IMR-90 (cell line): ENCODE data around the gene RTEL1. TPM values are rescaled to one million over a fixed set of nuclear protein-coding genes. Genes with fewer than 3 reads are reported as not detected.
A peak's percentile ranks its signal among the peaks of the same experiment; 100 is the strongest.

ENCODE experiments used
- ATAC-seq: fragments of 200-7000 bp; cut with Tn5 transposase; 2 replicates; pipeline ENCODE4 v1.9.1; 2020; ENCODE audit warnings: low read depth, mild to moderate bottlenecking, moderate library complexity
- BruUV-seq: library from RNA; stranded (reverse); fragments of 400-500 nt; replicated peaks from 2 replicates; lab custom pipeline; 2021; lab: Mats Ljungman, UMichigan
- CTCF ChIA-PET: fragments of 300-600 bp; formaldehyde crosslinking; extraction: SDS; loops from one replicate; lab custom pipeline; 2021; ENCODE audit warnings: antibody characterized with exemption; lab: Yijun Ruan, JAX
- POLR2A ChIA-PET: fragments of 300-600 bp; sonication (Branson Sonifier 250); formaldehyde crosslinking; loops from one replicate; lab custom pipeline; 2022; ENCODE audit warnings: antibody characterized with exemption; ENCODE audit not compliant: unreplicated experiment; lab: Charles Lee
- DNase-seq: peaks from one replicate; pipeline ENCODE4 v3.0.0; 2013
- H2AFZ ChIP-seq: replicated peaks from 2 replicates; pipeline ENCODE3; 2013; ENCODE audit warnings: low read length, mild to moderate bottlenecking; ENCODE audit not compliant: poor library complexity
- H2AK5ac ChIP-seq: 2 replicates; pipeline ENCODE4 v1.6.1; 2013; ENCODE audit warnings: low read depth, low read length, inconsistent platforms
- H2AK9ac ChIP-seq: replicated peaks from 2 replicates; pipeline ENCODE3; 2013; ENCODE audit warnings: mild to moderate bottlenecking, low read depth, low read length, moderate library complexity; ENCODE audit not compliant: poor library complexity
- H2BK120ac ChIP-seq: 2 replicates; pipeline ENCODE4 v1.6.1; 2013; ENCODE audit warnings: low read depth, low read length, inconsistent platforms
- H2BK15ac ChIP-seq: 3 replicates; pipeline ENCODE4 v1.6.1; 2013; ENCODE audit warnings: low read depth, low read length, inconsistent platforms
- H2BK20ac ChIP-seq: 2 replicates; pipeline ENCODE4 v1.6.1; 2013; ENCODE audit warnings: low read depth, mild to moderate bottlenecking, inconsistent platforms, low read length, moderate library complexity
- H2BK5ac ChIP-seq: 2 replicates; pipeline ENCODE4 v1.6.1; 2013; ENCODE audit warnings: mild to moderate bottlenecking, low read depth, low read length, inconsistent platforms; ENCODE audit not compliant: poor library complexity, severe bottlenecking
- H3K14ac ChIP-seq: replicated peaks from 2 replicates; pipeline ENCODE4 v1.6.1; 2013; ENCODE audit warnings: low read depth, low read length, inconsistent platforms
- H3K18ac ChIP-seq: 2 replicates; pipeline ENCODE4 v1.6.1; 2013; ENCODE audit warnings: low read depth, low read length, control low read depth
- H3K23ac ChIP-seq: 2 replicates; pipeline ENCODE4 v1.6.1; 2013; ENCODE audit warnings: low read depth, low read length, inconsistent platforms
- H3K27ac ChIP-seq: 2 replicates; pipeline ENCODE4 v1.5.1; 2013; ENCODE audit warnings: mild to moderate bottlenecking, control low read depth, low read length; ENCODE audit not compliant: insufficient read depth
- H3K27me3 ChIP-seq: 2 replicates; pipeline ENCODE4 v1.6.1; 2013; ENCODE audit warnings: low read length; ENCODE audit not compliant: control insufficient read depth, insufficient read depth
- H3K36me3 ChIP-seq: 2 replicates; pipeline ENCODE4 v1.6.1; 2013; ENCODE audit warnings: low read length, mixed read lengths; ENCODE audit not compliant: control insufficient read depth, insufficient read depth
- H3K4ac ChIP-seq: 2 replicates; pipeline ENCODE4 v1.6.1; 2013; ENCODE audit warnings: low read depth, low read length, inconsistent platforms
- H3K4me1 ChIP-seq: 2 replicates; pipeline ENCODE4 v1.6.1; 2013; ENCODE audit warnings: low read length, mixed read lengths; ENCODE audit not compliant: control insufficient read depth, insufficient read depth
- H3K4me2 ChIP-seq: 2 replicates; pipeline ENCODE4 v1.6.1; 2013; ENCODE audit warnings: low read depth, mild to moderate bottlenecking, control low read depth, low read length, moderate library complexity
- H3K4me3 ChIP-seq: 2 replicates; pipeline ENCODE4 v1.5.1; 2013; ENCODE audit warnings: low read depth, mild to moderate bottlenecking, control low read depth, low read length, moderate library complexity; ENCODE audit not compliant: insufficient read depth
- H3K56ac ChIP-seq: 2 replicates; pipeline ENCODE4 v1.6.1; 2013; ENCODE audit warnings: low read length, inconsistent platforms; ENCODE audit not compliant: insufficient read depth; ENCODE audit errors: extremely low read depth
- H3K79me1 ChIP-seq, 2 experiments: 2 replicates each; pipeline ENCODE4 v1.6.1; 2013; ENCODE audit warnings: low read length in 2 of 2, inconsistent platforms in 1 of 2, low read depth in 1 of 2
- H3K9ac ChIP-seq: 2 replicates; pipeline ENCODE4 v1.6.1; 2013; ENCODE audit warnings: low read depth, low read length, control low read depth
- H3K9me1 ChIP-seq: 2 replicates; pipeline ENCODE4 v1.6.1; 2013; ENCODE audit warnings: low read length, inconsistent platforms; ENCODE audit not compliant: insufficient read depth
- H3K9me3 ChIP-seq: 2 replicates; pipeline ENCODE4 v1.6.1; 2013; ENCODE audit warnings: low read length; ENCODE audit not compliant: control insufficient read depth, insufficient read depth
- H4K20me1 ChIP-seq: 2 replicates; pipeline ENCODE4 v1.6.1; 2013; ENCODE audit warnings: low read length, inconsistent platforms; ENCODE audit not compliant: insufficient read depth
- H4K5ac ChIP-seq: 2 replicates; pipeline ENCODE4 v1.6.1; 2013; ENCODE audit warnings: mild to moderate bottlenecking, low read depth, low read length, control low read depth
- H4K8ac ChIP-seq, 2 experiments: 2 replicates each; pipeline ENCODE4 v1.6.1; 2013; ENCODE audit warnings: low read depth in 2 of 2, low read length in 2 of 2, control low read depth in 1 of 2, inconsistent platforms in 1 of 2
- H4K91ac ChIP-seq: 2 replicates; pipeline ENCODE4 v1.6.1; 2013; ENCODE audit warnings: low read depth, low read length, inconsistent platforms; ENCODE audit not compliant: insufficient read depth
- BHLHE40 ChIP-seq: fragments of 150-350 bp; IDR thresholded peaks from 2 replicates; pipeline ENCODE4 v1.6.1; 2016; ENCODE audit warnings: mild to moderate bottlenecking, low read depth, low read length
- CEBPB ChIP-seq: IDR thresholded peaks from 2 replicates; pipeline ENCODE4 v1.6.1; 2012; ENCODE audit warnings: low read depth, low read length, improper control_type of control experiment
- CHD1 ChIP-seq: IDR thresholded peaks from 2 replicates; pipeline ENCODE4 v1.6.1; 2012; ENCODE audit warnings: low read depth, low read length, improper control_type of control experiment
- FOS ChIP-seq: fragments of 150-350 bp; IDR thresholded peaks from 2 replicates; pipeline ENCODE4 v1.6.1; 2016; ENCODE audit warnings: low read depth, low read length
- MAFK ChIP-seq: IDR thresholded peaks from 2 replicates; pipeline ENCODE4 v1.6.1; 2012; ENCODE audit warnings: low read depth, low read length, improper control_type of control experiment
- MXI1 ChIP-seq: IDR thresholded peaks from 2 replicates; pipeline ENCODE4 v1.6.1; 2012; ENCODE audit warnings: low read depth, mild to moderate bottlenecking, low read length, moderate library complexity, borderline replicate concordance
- NFE2L2 ChIP-seq: fragments of 150-350 bp; IDR thresholded peaks from 2 replicates; pipeline ENCODE4 v1.6.1; 2016; ENCODE audit warnings: low read depth, mild to moderate bottlenecking, low read length
- POLR2A ChIP-seq: IDR thresholded peaks from 2 replicates; pipeline ENCODE4 v1.6.1; 2012; ENCODE audit warnings: mild to moderate bottlenecking, low read depth, low read length
- RAD21 ChIP-seq: IDR thresholded peaks from 2 replicates; pipeline ENCODE4 v1.6.1; 2012; ENCODE audit warnings: low read length, improper control_type of control experiment
- RCOR1 ChIP-seq: IDR thresholded peaks from 2 replicates; pipeline ENCODE4 v1.6.1; 2012; ENCODE audit warnings: mild to moderate bottlenecking, low read length, improper control_type of control experiment; ENCODE audit not compliant: insufficient replicate concordance
- RFX5 ChIP-seq: IDR thresholded peaks from 2 replicates; pipeline ENCODE4 v1.8.0; 2012; ENCODE audit warnings: low read depth, mild to moderate bottlenecking, low read length, moderate library complexity
- SMC3 ChIP-seq: fragments of 150-350 bp; IDR thresholded peaks from 2 replicates; pipeline ENCODE4 v1.6.1; 2016; ENCODE audit warnings: low read depth, mild to moderate bottlenecking, antibody characterized with exemption, low read length, moderate library complexity
- WGBS, 2 experiments: methylation state at CpG; one replicate each; pipeline versions ENCODE4 v1.1.5 to v1.1.7; 2013; ENCODE audit warnings: missing lambda C conversion rate in 2 of 2; ENCODE audit not compliant: insufficient read length in 1 of 2; ENCODE audit errors: extremely low coverage in 2 of 2; 5-methylcytosine and 5-hydroxymethylcytosine counted together
- dilution Hi-C: fragments of 300-500 bp; cut with HindIII; formaldehyde crosslinking; loops from one replicate; pipeline ENCODE4 v1.14.3; 2018; ENCODE audit warnings: low sequenced_read_pairs; ENCODE audit not compliant: unreplicated experiment
- in situ Hi-C: fragments of 300-500 bp; cut with MboI; formaldehyde crosslinking; loops from 3 replicates; pipeline ENCODE4 v1.14.3; 2019; ENCODE audit warnings: low sequenced_read_pairs, inconsistent platforms, mixed read lengths
- intact Hi-C: fragments of 100-400 bp; cut with micrococcal nuclease; formaldehyde crosslinking; loops from 2 replicates; pipeline ENCODE4 v1.10.0; 2022
- polyA plus RNA-seq, 3 experiments: library from polyadenylated mRNA; depleted of rRNA; stranded (reverse); fragments of >200 nt; gene quantifications; 2 replicates each; pipeline ENCODE4 v1.2.3, GENCODE V29; 2012; ENCODE audit warnings: low replicate concordance in 1 of 3
- total RNA-seq: library from RNA; depleted of rRNA; stranded (reverse); fragments of >200 nt; gene quantifications from 2 replicates; pipeline ENCODE4 v1.2.3, GENCODE V29; 2012
- TF ChIP-seq, protein P1 (sequence below): fragments of 150-350 bp; IDR thresholded peaks from 2 replicates; pipeline ENCODE4 v1.6.1; 2017; ENCODE audit warnings: mild to moderate bottlenecking, antibody characterized with exemption, low read length, low read depth
- TF ChIP-seq, protein P2 (sequence below): conservative IDR thresholded peaks from 2 replicates; pipeline ENCODE4 v1.5.1; 2012; ENCODE audit warnings: mild to moderate bottlenecking, low read depth, low read length, improper control_type of control experiment

Gene RTEL1
- total and polyA plus RNA-seq, 2 of the 4 experiments (the other 2 are of a cell fraction): 14.7 to 18.8 TPM

GRCh38 chr20:63740627-63741353, 82.7 kb downstream of the RTEL1 start (continued):
- peak; percentile 95 for TF ChIP-seq MXI1
- no peak for TF ChIP-seq POLR2A

GRCh38 chr20:63741354-63741675, 83.2 kb downstream of the RTEL1 start:
- peak overlapping the region; percentile 82 for H2AFZ ChIP-seq
- peaks cover 32% of the 10 kb centered on the region; the same call in 1 of the 2 replicates for H3K36me3 ChIP-seq
- no peaks in the 10 kb centered on the region for H3K9me1 ChIP-seq
- peak overlapping the region; percentile 49 for H3K14ac ChIP-seq
- H3K9ac ChIP-seq: peak overlapping the region; percentile 52
- in situ Hi-C loops (no loop called here), dilution Hi-C loops (no loop called here), intact Hi-C loops (no loop called here)
- peak overlapping the region; percentile 50 for H2AK5ac ChIP-seq
- peak overlapping the region; percentile 41; the same call in 1 of the 2 replicates for H3K23ac ChIP-seq
- no peak overlapping the region for H2BK15ac ChIP-seq
- 0% methylated on average over 1 of the region's 6 CpGs; no CpG with 5 or more reads in 1 of the 2 experiments for WGBS, 2 experiments
- H4K20me1 ChIP-seq: peaks cover 19% of the 10 kb centered on the region
- H3K4me2 ChIP-seq: peak overlapping the region; percentile 55
- H2AK9ac ChIP-seq: peak overlapping the region; percentile 83
- ChIA-PET CTCF (interaction anchor here (0.7 kb wide), 1 partner anchor 45 kb away, joined by 3 read pairs; no protein-coding TSS in a partner anchor), POLR2A (no interaction called here)
- peak overlapping the region; percentile 16 for H3K4me3 ChIP-seq
- ATAC-seq (no peak), DNase-seq (no peak)
- peak overlapping the region; percentile 62 for H3K27ac ChIP-seq
- peaks cover 4 to 9% of the 10 kb centered on the region in 2 experiments; a peak in 2 of 4 replicates for H3K79me1 ChIP-seq
- H3K9me3 ChIP-seq: no peaks in the 10 kb centered on the region
- no TSS peak for BruUV-seq
- peak overlapping the region; percentile 63 for H2BK5ac ChIP-seq
- no peak overlapping the region for H4K5ac ChIP-seq
- H3K4ac ChIP-seq: peak overlapping the region; percentile 62
- H4K8ac ChIP-seq: peak overlapping the region; percentile 48 to 57; a peak in 3 of 4 replicates
- no peak overlapping the region for H3K56ac ChIP-seq
- no peak overlapping the region for H2BK20ac ChIP-seq
- H3K27me3 ChIP-seq: no peaks in the 10 kb centered on the region
- peak overlapping the region; percentile 73 for H4K91ac ChIP-seq
- no peak overlapping the region; the same call in 1 of the 2 replicates for H3K18ac ChIP-seq
- peaks cover 10% of the 10 kb centered on the region for H3K4me1 ChIP-seq
- peak overlapping the region; percentile 18; the same call in 1 of the 2 replicates for H2BK120ac ChIP-seq
- TF ChIP-seq RFX5 (no peak), CEBPB (no peak), RCOR1 (no peak), FOS (no peak), MAFK (no peak), SMC3 (no peak), NFE2L2 (no peak), CHD1 (no peak), POLR2A (no peak), RAD21 (no peak), BHLHE40 (no peak)
- TF ChIP-seq, protein P1, sequence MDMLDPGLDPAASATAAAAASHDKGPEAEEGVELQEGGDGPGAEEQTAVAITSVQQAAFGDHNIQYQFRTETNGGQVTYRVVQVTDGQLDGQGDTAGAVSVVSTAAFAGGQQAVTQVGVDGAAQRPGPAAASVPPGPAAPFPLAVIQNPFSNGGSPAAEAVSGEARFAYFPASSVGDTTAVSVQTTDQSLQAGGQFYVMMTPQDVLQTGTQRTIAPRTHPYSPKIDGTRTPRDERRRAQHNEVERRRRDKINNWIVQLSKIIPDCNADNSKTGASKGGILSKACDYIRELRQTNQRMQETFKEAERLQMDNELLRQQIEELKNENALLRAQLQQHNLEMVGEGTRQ: no peak
- TF ChIP-seq, protein P2, sequence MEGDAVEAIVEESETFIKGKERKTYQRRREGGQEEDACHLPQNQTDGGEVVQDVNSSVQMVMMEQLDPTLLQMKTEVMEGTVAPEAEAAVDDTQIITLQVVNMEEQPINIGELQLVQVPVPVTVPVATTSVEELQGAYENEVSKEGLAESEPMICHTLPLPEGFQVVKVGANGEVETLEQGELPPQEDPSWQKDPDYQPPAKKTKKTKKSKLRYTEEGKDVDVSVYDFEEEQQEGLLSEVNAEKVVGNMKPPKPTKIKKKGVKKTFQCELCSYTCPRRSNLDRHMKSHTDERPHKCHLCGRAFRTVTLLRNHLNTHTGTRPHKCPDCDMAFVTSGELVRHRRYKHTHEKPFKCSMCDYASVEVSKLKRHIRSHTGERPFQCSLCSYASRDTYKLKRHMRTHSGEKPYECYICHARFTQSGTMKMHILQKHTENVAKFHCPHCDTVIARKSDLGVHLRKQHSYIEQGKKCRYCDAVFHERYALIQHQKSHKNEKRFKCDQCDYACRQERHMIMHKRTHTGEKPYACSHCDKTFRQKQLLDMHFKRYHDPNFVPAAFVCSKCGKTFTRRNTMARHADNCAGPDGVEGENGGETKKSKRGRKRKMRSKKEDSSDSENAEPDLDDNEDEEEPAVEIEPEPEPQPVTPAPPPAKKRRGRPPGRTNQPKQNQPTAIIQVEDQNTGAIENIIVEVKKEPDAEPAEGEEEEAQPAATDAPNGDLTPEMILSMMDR: no peak
